ENCODE measurements around the gene CSH1. TPM values are rescaled to one million over a fixed set of nuclear protein-coding genes. Genes with fewer than 3 reads are reported as not detected.

Gene CSH1
- total RNA-seq, 4 donors from 2014 or later, result not detected

DNA sequence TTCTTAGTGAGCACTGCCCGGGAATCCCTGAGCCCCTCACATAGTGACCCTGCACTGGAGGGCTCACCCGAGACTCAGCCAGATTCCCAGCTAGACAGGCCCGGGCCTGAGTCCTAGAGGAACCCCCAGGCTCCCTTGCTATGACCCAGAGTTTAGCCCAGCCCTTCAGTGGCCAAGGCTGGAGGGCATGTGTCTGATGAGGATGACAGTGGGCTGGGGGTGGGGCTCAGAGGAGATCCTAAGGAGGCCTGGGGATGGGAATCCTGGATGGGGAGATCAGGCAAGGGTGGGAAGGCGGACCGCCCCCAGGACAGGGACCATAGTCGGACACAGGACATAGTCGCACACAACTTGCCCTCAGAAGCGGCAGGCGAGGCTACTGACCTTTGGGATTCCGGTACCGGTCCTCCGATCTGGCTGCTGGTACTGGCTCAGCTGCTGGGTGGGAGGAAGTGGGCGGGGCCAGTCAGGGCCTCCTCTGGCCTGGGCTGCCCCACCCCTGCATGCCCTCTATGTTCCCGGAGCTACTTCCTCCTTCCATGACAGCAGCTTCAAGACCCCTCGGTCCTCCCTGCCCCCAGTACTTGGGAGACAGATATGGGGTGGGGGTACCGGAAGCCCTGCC is 34.7 kb upstream of the CSH1 start:
- no peaks in the 10 kb centered on the region for H3K9me3 ChIP-seq
- H3K4me1 ChIP-seq, result peaks cover 0 to 22% (median 3%) of the 10 kb centered on the region in 4 donors
- H3K27ac ChIP-seq, result peak overlapping the region in 2 of 4 donors; percentile 48 to 52
- peak; percentile 31 to 50 for DNase-seq (ENCODE audit: low spot score in 2 of 2)
- H3K27me3 ChIP-seq, result no peaks in the 10 kb centered on the region
- peak overlapping the region in 1 of 4 donors; percentile 42 for H3K4me3 ChIP-seq
- no peaks in the 10 kb centered on the region for H3K36me3 ChIP-seq
- 45 to 77% methylated on average over 8 to 16 of the region's 16 CpGs for WGBS, 2 donors
- TF ChIP-seq, protein P1, sequence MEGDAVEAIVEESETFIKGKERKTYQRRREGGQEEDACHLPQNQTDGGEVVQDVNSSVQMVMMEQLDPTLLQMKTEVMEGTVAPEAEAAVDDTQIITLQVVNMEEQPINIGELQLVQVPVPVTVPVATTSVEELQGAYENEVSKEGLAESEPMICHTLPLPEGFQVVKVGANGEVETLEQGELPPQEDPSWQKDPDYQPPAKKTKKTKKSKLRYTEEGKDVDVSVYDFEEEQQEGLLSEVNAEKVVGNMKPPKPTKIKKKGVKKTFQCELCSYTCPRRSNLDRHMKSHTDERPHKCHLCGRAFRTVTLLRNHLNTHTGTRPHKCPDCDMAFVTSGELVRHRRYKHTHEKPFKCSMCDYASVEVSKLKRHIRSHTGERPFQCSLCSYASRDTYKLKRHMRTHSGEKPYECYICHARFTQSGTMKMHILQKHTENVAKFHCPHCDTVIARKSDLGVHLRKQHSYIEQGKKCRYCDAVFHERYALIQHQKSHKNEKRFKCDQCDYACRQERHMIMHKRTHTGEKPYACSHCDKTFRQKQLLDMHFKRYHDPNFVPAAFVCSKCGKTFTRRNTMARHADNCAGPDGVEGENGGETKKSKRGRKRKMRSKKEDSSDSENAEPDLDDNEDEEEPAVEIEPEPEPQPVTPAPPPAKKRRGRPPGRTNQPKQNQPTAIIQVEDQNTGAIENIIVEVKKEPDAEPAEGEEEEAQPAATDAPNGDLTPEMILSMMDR (IDR thresholded peaks at IDR 0.05), result no peak
- no peak for TF ChIP-seq EP300 (IDR thresholded peaks at IDR 0.05)
- no peak for TF ChIP-seq POLR2A (IDR thresholded peaks at IDR 0.05)

DNA sequence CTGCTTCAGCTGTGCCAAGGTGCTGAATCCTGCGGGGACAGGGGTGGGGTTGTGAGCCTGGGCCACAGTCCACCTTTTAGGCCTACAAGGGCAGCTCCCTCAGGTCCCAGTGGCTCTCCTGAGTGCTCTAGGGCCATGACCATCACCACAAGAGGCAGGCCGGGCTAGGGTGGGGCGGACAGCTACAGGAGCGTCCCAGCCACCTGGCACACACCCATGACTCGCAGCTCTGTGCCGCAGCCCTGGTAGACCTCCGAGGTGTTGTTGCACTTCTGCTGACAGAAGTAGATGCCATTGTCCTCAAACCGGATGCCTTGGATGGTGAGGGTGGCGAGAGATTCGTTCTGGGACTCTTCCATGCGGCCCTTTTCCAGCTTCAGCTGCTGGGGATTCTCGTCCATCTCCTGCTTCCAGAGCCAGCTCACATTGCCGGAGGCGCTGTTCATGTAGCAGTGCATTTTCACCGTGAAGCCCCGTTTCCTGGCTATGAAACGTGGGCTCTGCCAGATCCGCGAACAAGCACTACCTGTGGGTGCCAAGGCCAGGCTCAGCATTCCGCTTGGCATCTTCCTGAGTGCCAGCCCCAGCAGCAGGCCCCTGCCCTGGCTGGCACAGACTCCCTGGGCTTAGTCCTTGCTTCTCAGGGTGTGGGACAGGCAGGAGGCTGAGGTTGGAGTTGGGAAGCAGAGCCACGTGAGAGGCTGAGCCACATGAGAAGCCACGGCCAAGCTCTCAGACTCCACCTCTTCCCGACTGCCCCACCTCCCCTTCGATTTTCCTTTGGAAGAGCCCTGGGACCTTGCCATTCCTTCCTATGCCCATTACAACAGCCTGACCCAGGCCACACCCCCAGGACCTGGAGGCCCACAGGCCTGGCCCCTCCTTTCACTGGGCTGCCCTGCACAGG is 33.7 kb upstream of the CSH1 start:
- Histone ChIP-seq H3K27me3 (no peaks in the 10 kb centered on the region), H3K9me3 (no peaks in the 10 kb centered on the region), H3K27ac (peak overlapping the region in 1 of 4 donors; percentile 48), H3K4me3 (peak overlapping the region in 1 of 4 donors; percentile 42), H3K4me1 (peaks cover 0 to 22% (median 3%) of the 10 kb centered on the region in 4 donors), H3K36me3 (no peaks in the 10 kb centered on the region)
- no peak for DNase-seq (ENCODE audit: low spot score in 2 of 2)
- TF ChIP-seq EP300 (IDR thresholded peaks at IDR 0.05), result no peak
- no peak for TF ChIP-seq POLR2A (IDR thresholded peaks at IDR 0.05)
- TF ChIP-seq, protein P1 (IDR thresholded peaks at IDR 0.05), result no peak
- whole genome bisulfite sequencing, 2 donors, result 86 to 89% methylated on average over 21 to 24 of the region's 24 CpGs

DNA sequence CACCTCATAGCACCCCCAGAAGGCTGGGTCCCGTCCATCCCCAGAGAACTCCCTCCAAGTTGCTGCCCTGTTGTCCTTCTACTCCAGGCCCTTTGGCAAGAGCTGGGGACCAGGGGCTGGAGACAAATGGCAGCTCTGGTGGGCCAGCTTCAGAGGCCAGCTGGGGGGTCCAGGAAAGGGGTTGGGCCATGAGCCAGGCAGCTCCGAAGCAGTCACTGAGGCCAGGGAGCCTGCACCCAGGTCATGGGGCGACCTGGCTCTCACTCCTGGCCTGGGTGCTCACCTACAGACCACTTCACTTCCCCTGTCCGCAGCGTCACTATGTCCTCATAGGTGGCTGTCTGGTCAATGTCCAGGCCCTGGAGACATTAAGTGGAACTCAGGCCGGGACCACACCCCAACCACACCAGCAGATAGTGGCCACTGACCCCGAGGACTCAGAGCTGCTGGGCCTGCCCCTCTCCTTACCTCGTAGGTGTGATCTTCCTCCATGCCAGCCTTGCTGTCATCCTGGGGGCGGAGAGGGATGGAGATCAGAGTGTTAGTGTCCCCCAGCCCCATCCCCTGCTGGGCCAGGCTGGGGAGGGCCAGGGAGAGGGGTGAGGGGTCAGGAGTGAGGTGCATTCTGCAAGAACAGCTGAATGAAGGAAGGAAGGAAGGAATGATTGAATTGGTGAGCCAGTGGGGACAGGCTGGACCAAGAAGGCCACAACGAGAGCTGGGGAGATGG is 32.8 kb upstream of the CSH1 start:
- no peak overlapping the region for H3K27ac ChIP-seq
- peaks cover 0 to 22% (median 3%) of the 10 kb centered on the region in 4 donors for H3K4me1 ChIP-seq
- TF ChIP-seq, protein P1 (IDR thresholded peaks at IDR 0.05), result no peak
- TF ChIP-seq POLR2A (IDR thresholded peaks at IDR 0.05) (no peak), EP300 (IDR thresholded peaks at IDR 0.05) (no peak)
- no peak overlapping the region for H3K4me3 ChIP-seq
- H3K36me3 ChIP-seq, result no peaks in the 10 kb centered on the region
- DNase-seq (ENCODE audit: low spot score in 2 of 2), result no peak
- H3K27me3 ChIP-seq, result no peaks in the 10 kb centered on the region
- WGBS, 2 donors, result 89% methylated on average over 9 to 10 of the region's 10 CpGs
- no peaks in the 10 kb centered on the region for H3K9me3 ChIP-seq

DNA sequence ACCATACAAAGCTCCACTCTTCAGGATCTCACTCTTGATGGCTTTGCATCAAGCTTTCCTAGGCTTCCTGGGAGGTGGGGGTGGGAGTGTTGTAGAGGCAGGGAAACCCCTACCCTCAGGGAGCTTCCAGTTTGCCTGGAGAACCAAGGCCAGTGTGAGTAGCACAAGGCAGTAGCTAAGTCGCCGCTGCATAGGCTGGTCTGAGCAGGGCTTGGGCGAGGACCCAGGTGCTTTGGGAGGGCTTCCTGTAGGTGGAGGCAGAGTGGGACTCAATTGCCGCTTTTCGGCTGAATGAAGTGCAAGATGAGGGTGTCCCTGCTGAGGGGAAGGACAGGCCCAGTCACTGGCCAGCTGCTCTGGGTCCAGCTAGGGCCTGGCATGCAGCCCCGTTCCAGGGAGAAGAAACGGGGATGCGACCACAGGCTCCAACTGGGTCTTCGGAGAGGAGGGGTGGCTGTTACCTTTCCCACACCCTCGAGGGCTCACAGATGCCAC is 31.8 kb upstream of the CSH1 start:
- Histone ChIP-seq H3K27me3 (no peaks in the 10 kb centered on the region), H3K4me1 (peaks cover 0 to 22% (median 3%) of the 10 kb centered on the region in 4 donors), H3K9me3 (no peaks in the 10 kb centered on the region), H3K36me3 (no peaks in the 10 kb centered on the region), H3K27ac (no peak overlapping the region), H3K4me3 (no peak overlapping the region)
- DNase-seq (ENCODE audit: low spot score in 2 of 2), result no peak
- TF ChIP-seq, protein P1 (IDR thresholded peaks at IDR 0.05), result no peak
- TF ChIP-seq EP300 (IDR thresholded peaks at IDR 0.05), result no peak
- no peak for TF ChIP-seq POLR2A (IDR thresholded peaks at IDR 0.05)
- 83 to 87% methylated on average over 7 to 8 of the region's 10 CpGs for WGBS, 2 donors
